ENCODE results near the gene TARDBP.

DNA sequence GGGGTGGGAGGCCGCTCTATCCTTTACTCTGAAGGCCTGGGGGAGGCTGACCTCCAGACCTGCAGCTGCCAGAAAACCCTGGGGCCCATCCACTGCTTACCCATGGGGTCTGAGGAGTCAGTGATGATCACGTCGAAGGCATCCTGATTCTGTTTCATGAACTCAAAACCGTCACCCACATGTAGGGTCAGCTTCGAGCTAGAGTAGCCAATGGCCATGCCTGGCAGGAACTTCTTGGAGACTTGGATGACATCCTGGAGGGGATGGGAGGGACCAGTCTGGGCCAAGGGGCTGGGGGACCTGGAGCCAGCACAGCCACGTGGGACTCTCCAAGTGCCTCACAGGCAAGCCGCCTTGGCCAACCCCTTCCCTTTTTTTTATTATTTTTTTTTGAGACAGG lies 44.0 kb downstream of the TARDBP start:
- TF ChIP-seq, protein P1, sequence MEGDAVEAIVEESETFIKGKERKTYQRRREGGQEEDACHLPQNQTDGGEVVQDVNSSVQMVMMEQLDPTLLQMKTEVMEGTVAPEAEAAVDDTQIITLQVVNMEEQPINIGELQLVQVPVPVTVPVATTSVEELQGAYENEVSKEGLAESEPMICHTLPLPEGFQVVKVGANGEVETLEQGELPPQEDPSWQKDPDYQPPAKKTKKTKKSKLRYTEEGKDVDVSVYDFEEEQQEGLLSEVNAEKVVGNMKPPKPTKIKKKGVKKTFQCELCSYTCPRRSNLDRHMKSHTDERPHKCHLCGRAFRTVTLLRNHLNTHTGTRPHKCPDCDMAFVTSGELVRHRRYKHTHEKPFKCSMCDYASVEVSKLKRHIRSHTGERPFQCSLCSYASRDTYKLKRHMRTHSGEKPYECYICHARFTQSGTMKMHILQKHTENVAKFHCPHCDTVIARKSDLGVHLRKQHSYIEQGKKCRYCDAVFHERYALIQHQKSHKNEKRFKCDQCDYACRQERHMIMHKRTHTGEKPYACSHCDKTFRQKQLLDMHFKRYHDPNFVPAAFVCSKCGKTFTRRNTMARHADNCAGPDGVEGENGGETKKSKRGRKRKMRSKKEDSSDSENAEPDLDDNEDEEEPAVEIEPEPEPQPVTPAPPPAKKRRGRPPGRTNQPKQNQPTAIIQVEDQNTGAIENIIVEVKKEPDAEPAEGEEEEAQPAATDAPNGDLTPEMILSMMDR (IDR thresholded peaks at IDR 0.05; ENCODE audit: low read depth, low read length, poor library complexity, severe bottlenecking): no peak
- no peak for TF ChIP-seq EZH2phosphoT487 (IDR thresholded peaks at IDR 0.05; ENCODE audit: borderline replicate concordance, low read length)

Data from DOHH2 (cell line).